Measurements from ENCODE around the gene CABYR.

The CABYR gene

DNA sequence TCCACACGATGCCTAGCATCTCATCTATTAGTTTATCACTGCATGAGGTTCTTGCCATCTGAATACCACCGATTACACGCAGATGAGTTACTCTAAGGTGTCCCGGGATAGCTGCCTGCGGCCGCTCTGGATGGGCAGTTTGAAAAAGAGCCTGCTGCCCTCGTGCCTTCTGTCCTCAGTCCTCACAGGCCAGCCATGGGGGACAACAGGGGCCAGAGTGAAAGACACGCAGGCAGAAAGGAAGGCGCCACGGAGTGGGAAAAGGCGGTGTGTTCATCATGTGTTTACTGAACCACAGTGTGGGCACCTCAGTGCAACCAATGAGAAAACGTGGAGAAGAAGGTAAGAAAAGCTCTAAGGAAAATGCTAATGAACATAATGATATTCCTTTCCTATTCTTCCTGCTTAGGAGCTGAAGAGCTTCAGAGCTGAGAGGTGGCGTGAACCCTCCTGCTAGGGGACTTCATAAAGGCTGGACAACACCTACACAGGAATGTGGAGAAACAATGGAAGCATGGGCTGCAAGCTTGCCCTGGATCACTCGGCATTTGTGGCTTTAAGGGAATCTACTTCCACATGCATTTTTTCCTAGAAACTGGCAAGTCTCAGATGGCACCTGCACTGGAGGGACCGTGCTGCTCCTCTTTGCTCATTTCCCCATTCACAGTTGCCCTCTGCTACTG is 50.9 kb downstream of the CABYR start:
- no peak for DNase-seq

DNA sequence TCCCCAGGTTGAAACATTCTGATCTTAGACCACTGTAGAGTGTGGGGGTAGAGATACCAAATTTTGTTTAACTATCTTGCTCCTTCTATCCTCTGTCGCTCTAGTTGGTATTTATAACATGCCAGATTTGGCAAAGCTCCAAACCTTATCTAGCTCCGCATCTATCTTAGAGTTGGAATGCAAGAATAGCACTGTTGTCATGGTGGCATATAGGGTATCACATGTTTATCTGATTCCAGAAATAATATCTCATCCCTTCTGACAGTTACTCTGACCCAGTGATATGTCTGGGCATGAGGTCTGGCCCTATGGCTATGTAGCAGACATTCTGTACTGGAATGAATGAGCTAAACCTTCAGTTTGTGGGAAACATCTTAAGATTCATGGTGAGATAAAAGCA is 51.7 kb downstream of the CABYR start:
- DNase-seq = no peak

DNA sequence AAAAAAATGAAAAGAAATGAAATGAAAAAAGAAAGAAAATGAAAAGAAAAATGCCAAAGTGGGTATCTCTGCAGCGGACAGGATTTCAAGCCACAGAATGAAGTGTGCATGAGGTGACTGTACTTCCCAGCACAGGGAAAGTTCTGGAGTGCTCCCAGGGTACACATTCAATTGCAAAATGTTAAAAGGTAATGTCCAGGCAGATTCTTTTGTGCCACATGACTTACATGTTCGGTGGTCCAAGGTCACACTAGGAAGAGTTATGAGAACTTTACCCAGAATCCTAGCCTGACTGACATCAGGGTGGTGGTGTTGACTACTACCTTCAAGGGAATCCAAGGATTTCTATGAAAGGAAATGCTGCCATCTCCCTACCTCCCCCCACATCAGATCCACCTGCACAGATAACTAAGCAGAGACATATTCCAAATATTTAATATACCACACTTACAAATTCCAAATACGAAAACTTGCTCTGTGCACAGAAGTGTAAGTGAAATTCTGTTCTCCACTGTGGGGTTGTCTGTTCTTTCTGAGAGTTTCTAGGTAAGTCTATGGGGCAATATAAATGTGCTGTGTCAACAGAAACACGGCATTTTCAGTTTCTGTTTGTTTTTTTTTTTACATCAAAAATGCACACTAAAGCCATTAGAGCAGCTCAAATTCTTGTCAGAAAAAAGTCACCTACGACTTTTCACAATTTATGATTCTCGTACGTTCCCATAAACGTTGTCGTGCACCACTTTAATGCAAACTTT is 56.6 kb downstream of the CABYR start:
- DNase-seq = no peak

DNA sequence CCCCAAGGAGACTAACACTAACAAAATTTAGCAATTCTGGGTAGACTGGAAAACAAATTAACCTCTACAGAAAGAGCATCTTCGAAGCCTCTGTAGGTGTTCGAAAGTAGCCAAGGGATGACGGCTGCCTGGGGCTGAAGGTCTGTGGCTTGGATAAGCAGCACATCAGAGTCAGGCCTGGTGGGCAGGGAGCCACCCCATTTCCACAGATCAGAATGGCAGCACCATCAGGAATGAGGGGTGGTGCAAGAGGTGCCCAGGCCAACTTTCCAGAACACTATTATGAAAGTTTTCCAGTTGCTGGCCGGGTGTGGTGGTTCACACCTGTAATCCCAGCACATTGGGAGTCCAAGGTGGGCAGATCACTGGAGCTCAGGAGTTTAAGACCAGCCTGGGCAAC is 57.9 kb downstream of the CABYR start:
- no peak for DNase-seq

DNA sequence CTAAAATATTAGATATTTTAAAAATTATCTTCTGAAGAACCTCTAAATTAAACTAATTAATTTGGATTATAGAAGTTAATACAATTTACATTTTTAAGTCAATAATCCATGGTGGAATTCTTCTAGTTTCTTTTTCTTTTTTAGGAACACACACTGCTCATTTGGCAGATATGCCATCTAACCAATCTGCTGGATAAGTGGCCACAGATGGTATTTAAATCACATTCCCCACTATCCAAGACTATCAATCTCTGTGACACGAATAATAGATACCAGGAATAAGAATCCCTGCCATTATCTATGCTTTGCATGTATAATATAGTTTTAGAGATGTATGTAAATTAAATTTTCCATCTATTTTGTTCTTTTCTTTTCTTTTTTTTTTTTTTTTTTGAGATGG is 58.5 kb downstream of the CABYR start:
- DNase-seq = no peak

DNA sequence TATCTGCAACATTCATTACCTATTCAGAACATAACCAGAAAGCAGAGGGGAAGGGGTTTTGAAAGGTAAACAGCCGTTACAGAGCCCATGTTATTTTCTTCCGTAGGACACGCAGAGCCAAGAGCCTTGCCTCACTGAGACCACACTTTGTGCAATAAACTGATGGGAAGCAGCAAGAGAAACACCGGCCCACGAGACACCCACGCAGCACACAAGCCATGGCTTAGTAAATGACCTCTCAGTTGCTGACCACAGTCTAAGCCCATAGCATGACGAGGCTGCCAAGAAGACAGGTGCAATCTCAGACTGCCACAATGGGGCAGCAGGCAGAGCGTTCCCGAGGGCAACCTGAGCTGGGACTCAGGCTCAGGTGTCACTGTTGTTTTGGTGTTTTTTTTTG is 59.6 kb downstream of the CABYR start:
- DNase-seq = no peak

DNA sequence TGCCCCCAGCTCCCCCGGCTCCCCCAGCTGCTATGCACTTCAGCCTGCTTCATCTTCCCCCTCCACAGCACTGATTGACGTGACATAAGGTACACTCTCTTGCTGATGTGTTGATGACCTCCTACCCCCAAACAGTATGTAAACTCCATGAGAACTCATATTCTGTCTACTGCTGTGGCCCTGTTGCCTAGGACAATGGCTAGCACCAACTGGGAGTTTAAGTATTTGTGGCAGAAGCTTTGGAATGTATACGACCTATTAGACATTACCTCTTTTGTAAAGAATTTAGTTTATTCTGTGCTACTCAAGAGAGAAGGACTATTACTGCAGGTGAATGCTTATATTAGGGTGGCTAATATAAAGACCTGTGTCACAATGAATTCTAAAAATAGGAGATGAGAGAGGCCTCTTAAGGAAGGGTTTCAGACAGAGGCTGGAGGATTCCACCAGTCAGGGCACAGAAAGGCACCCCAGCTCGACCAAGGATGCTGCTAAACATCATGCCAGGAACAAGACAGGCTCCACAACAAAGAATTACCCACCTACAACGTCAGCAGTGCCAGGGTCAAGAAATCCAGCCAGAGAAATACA is 60.6 kb downstream of the CABYR start:
- no peak for DNase-seq

DNA sequence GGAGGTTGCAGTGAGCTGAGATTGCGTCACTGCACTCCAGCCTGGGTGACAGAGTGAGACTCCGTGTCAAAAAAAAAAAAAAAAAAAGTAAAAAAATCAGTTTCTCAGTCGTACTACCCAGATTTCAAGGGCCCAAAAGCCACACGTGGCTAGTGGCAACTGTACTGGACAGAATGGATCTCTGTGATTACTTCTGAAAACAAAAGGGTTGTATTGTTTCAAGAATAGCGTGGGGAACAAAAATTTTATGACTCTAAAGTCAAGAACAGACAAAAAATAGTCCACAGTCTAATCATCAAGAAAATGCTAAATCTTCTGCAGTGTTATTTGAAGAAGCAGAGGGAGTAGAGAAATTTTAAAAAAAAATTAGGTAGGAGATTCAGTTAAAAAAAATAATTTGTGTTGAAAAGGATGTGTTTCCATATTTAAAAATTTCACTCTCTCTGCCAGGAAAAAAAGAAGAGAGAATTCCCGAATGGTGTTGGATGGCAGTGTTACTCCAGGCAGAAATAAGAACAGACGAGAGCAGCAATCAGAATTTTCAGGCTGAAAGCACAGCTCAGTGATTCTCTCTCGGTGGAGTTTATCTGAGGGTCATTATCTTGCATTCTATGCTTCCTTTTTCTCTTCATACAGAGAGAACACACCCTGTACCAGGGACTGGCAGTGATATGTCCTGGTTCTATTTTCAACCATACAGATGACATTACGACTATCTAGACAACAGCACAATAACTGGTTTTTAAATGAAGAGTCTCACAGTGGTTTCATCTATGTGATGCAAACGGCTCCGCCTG is 61.8 kb downstream of the CABYR start:
- peak in 9 of 51 donors; percentile 6 to 81 (median 24) for DNase-seq

DNA sequence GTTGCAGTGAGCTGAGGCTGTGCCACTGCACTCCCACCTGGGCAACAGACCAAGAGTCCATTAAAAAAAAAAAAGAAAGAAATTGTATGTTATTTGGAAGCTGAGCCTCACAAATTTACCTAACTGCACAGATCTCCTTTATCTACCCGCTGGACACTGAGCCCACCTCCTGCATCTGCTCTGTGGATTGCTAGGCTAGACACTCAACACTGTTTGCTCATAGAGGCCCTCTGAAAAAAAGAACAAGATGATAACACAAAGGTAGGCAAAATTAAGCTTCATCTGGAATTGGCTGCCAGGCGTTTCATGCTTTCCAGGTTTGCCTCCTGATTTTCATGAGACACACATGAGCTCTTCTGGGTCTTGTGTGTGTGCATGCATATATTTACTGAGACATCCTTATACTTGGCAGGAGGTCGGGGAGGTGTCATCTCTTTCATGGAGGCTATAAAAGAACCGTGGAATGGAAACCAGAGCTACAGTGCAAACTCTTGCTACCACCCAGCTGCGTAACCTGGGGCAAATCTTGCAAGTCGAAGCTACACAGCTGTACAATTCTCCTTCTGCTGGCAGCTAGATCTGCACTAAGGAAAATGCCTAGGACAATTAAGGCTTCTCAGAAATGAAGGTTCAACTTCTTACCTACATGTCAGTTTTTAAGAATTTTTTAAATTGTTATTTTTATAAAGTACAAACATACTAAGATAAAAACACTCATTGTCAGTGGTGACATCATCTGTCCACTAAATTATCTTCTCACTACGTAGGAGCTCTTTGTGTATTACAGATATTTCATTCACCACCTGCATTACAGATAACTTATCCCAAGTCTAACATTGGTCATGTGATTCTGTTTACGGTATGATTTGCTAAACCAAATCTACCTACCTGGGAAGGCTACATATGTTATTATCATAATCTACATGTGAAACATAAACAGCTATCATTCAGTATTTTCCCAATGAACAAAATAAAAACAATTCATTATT is 63.1 kb downstream of the CABYR start:
- DNase-seq = peak in 2 of 51 donors; percentile 19 to 49

DNA sequence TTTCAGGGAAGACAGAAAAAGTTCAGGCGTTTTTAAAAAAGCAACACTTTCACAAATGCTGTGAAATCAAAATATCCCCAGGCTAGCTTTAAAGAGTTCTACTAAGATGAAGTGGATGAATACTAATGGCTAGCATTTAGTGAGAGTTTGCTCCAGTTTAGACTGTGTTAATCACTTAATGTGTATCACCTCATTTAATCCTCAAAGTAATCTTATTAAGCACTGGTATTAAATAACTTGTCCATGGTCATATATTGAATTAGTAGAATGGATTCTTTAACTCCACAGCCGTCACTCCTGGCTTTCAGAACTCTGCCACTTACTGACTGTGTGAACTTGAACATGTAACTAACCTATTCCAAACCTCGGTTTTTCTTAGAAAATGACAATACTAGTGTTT is 66.0 kb downstream of the CABYR start:
- no peak for DNase-seq

DNA sequence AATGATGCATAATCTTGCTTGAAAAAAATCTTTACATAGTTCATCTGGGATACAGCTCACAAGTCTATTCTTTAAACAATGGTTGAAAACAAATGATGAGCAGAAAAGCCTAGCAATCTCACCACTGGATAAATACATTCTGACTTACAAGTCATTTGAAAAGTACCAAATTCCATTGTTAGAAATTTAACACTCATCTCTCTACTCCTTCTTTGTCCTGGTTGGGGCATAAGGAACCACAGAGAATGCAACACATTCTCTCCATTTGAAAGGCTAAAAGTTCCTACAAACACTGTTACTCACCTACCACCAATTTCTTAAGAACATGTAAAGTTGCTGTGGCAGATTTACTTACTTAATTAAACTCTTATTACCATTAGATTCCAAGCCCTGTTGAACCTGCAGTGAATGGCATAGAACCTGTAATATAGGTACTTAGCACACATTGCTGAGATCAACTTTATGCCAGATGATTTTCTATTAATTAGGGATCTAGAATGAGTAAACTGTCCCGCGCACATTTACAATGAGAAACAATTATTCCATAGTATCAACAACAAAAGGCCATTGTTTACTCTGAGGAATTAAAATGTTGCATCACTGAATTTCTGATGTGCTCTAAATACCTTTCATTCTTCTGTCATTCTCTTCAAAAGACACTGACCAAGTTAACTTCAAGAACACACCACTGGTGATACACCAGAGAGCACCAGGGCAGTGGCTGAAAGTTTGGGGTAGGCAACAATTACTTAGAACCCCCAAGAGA is 69.6 kb downstream of the CABYR start:
- DNase-seq = peak in 1 of 51 donors; percentile 21

DNA sequence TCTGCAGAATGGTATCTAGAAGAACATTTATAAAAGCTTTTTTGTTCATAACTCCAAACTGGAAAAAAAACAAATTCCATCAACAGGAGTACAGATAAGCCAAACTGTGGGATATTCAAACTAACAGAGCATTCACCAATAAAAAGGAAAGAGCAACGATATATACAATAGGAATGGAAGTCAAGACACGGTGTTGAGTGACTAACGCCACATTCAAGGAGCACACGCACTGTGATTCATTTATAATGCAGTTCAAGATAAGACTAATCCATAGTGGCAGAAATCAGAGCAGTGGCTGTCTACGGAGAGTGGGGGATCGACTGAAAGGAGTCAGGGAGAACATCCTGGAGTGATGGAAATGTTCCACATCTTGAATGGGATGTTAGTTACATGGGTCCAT is 70.7 kb downstream of the CABYR start:
- no peak for DNase-seq
